Liver (tissue), 3 donors: ENCODE measurements around the gene SYNPR.

Experiments
- FOXA1 ChIP-seq: IDR thresholded peaks from 2 replicates; pipeline ENCODE4 v1.6.1; 2016; ENCODE audit warnings: antibody characterized with exemption
- JUND ChIP-seq, 2 donors: IDR thresholded peaks; 2 replicates each; pipeline ENCODE4 v1.6.1; 2016; ENCODE audit warnings: antibody characterized with exemption in 2 of 2
- RAD21 ChIP-seq, 2 donors: IDR thresholded peaks; 2 replicates each; pipeline ENCODE4 v1.6.1; 2016; ENCODE audit warnings: antibody characterized with exemption in 2 of 2, mild to moderate bottlenecking in 2 of 2
- RXRA ChIP-seq, 2 donors: IDR thresholded peaks; 2 replicates each; pipeline ENCODE4 v1.6.1; 2017 to 2018; ENCODE audit warnings: antibody characterized with exemption in 2 of 2, mild to moderate bottlenecking in 1 of 2
- SP1 ChIP-seq: IDR thresholded peaks from 2 replicates; pipeline ENCODE4 v1.6.1; 2018; ENCODE audit warnings: antibody characterized with exemption, mild to moderate bottlenecking
- TAF1 ChIP-seq: conservative IDR thresholded peaks from 2 replicates; pipeline ENCODE4 v1.6.1; 2016; ENCODE audit warnings: antibody characterized with exemption, mild to moderate bottlenecking
- YY1 ChIP-seq: IDR thresholded peaks from 2 replicates; pipeline ENCODE4 v1.6.1; 2016; ENCODE audit warnings: antibody characterized with exemption, mild to moderate bottlenecking
- TF ChIP-seq, protein P1 (sequence below): fragments of 150-350 bp; IDR thresholded peaks from 2 replicates; pipeline ENCODE4 v1.5.1; 2017; ENCODE audit warnings: improper control_type of control experiment, low read depth, low read length; ENCODE audit not compliant: missing input control
- TF ChIP-seq, protein P2 (sequence below): IDR thresholded peaks from 2 replicates; pipeline ENCODE4 v1.6.1; 2016; ENCODE audit warnings: antibody characterized with exemption, mild to moderate bottlenecking
- TF ChIP-seq, protein P3 (sequence below): IDR thresholded peaks from 2 replicates; pipeline ENCODE4 v1.6.1; 2016; ENCODE audit warnings: antibody characterized with exemption
- TF ChIP-seq, protein P4 (sequence below): IDR thresholded peaks from 2 replicates; pipeline ENCODE4 v1.6.1; 2016; ENCODE audit warnings: antibody characterized with exemption
- donor health status: healthy.
- donor health status: healthy.

DNA sequence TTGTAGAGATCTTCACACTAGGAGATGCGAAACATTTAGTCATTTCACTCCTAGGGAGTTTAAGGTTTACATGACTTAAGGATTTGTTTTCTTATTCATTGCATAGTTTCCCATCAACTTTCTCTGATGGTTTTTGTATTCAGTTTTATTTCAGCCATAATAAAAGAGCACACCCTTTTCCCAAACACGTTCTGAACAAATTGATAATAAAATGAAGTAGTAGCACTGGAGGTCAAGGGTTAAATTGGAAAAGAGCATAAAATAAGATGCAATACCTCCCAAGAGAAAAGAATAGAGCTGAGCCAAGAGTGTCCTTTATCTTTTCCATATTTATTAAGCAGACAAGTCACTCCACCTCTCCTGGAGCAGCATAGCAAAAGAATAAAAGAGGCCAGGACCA lies 104.9 kb downstream of the SYNPR start:
- TF ChIP-seq, protein P1, sequence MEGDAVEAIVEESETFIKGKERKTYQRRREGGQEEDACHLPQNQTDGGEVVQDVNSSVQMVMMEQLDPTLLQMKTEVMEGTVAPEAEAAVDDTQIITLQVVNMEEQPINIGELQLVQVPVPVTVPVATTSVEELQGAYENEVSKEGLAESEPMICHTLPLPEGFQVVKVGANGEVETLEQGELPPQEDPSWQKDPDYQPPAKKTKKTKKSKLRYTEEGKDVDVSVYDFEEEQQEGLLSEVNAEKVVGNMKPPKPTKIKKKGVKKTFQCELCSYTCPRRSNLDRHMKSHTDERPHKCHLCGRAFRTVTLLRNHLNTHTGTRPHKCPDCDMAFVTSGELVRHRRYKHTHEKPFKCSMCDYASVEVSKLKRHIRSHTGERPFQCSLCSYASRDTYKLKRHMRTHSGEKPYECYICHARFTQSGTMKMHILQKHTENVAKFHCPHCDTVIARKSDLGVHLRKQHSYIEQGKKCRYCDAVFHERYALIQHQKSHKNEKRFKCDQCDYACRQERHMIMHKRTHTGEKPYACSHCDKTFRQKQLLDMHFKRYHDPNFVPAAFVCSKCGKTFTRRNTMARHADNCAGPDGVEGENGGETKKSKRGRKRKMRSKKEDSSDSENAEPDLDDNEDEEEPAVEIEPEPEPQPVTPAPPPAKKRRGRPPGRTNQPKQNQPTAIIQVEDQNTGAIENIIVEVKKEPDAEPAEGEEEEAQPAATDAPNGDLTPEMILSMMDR, result no peak
- TF ChIP-seq SP1, result no peak
- TF ChIP-seq YY1, result no peak
- TF ChIP-seq, protein P2, sequence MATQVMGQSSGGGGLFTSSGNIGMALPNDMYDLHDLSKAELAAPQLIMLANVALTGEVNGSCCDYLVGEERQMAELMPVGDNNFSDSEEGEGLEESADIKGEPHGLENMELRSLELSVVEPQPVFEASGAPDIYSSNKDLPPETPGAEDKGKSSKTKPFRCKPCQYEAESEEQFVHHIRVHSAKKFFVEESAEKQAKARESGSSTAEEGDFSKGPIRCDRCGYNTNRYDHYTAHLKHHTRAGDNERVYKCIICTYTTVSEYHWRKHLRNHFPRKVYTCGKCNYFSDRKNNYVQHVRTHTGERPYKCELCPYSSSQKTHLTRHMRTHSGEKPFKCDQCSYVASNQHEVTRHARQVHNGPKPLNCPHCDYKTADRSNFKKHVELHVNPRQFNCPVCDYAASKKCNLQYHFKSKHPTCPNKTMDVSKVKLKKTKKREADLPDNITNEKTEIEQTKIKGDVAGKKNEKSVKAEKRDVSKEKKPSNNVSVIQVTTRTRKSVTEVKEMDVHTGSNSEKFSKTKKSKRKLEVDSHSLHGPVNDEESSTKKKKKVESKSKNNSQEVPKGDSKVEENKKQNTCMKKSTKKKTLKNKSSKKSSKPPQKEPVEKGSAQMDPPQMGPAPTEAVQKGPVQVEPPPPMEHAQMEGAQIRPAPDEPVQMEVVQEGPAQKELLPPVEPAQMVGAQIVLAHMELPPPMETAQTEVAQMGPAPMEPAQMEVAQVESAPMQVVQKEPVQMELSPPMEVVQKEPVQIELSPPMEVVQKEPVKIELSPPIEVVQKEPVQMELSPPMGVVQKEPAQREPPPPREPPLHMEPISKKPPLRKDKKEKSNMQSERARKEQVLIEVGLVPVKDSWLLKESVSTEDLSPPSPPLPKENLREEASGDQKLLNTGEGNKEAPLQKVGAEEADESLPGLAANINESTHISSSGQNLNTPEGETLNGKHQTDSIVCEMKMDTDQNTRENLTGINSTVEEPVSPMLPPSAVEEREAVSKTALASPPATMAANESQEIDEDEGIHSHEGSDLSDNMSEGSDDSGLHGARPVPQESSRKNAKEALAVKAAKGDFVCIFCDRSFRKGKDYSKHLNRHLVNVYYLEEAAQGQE, result no peak
- TF ChIP-seq, protein P3, sequence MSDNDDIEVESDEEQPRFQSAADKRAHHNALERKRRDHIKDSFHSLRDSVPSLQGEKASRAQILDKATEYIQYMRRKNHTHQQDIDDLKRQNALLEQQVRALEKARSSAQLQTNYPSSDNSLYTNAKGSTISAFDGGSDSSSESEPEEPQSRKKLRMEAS, result no peak
- TF ChIP-seq, protein P4, sequence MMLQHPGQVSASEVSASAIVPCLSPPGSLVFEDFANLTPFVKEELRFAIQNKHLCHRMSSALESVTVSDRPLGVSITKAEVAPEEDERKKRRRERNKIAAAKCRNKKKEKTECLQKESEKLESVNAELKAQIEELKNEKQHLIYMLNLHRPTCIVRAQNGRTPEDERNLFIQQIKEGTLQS, result no peak
- no peak for TF ChIP-seq TAF1
- TF ChIP-seq RXRA (IDR thresholded peaks at IDR 0.05), result no peak
- no peak for TF ChIP-seq FOXA1
- no peak for TF ChIP-seq JUND (IDR thresholded peaks at IDR 0.05)
- TF ChIP-seq RAD21 (IDR thresholded peaks at IDR 0.05), result no peak
